HG02884 (cell line): ENCODE data around the gene TRIM44.
"Not testable (repeated sequence)": the region's sequence is repeated elsewhere in the genome, so short reads cannot be mapped to it uniquely, and the experiment has no call there.

Source experiments
- ATAC-seq: cut with Tn5 transposase; IDR thresholded peaks from one replicate; pipeline ENCODE4 v1.9.1; 2021; ENCODE audit warnings: mild to moderate bottlenecking, moderate library complexity; ENCODE audit not compliant: unreplicated experiment

TRIM44 gene

DNA sequence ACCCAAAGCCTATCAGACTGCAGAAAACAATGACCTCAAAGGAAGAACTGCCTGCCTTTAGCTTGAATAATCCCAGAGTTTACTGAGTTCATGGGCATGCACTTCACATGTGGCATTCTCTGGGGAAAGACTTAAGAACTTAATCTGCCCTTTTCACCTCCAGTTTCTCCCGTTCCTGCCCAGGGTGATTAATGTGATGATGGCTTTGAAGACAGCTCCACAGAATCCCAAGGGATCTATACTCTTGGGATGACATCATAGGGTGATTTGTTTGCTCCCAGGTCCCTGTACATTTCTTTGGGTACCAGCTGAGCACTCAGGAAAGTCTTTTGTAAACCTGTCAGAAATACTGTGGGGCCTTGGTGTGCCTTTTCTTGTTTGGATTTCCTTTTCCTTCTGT, 30.3 kb upstream of the TRIM44 start:
- ATAC-seq, result no peak

DNA sequence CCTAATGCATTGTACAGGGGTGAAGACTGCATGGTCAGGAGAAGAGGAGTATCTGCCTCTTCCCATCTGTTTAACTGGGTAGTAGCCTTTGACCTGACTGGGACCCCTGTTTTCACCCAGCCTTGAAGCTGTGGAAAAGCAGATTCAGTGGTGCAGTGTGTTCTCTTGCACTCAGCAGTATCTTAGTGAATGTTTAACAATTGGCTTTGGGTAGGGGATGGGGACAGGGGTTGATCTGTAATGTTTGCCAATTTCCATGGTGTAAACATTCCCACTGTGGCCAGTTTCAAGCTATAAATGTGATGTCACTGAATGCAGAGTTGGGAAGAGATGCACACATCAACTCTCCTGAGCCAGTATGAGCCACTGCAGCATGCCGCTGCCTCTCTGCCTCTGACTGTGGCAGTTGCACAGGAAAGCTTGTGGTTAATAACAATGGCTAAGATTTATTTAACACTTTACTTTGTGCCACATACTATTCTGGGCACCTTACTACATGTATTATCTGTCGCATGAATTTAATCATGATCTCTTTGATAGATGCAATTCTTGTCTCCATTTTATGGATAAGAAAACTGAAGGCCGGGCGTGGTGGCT, 28.6 kb upstream of the TRIM44 start:
- ATAC-seq, result no peak

DNA sequence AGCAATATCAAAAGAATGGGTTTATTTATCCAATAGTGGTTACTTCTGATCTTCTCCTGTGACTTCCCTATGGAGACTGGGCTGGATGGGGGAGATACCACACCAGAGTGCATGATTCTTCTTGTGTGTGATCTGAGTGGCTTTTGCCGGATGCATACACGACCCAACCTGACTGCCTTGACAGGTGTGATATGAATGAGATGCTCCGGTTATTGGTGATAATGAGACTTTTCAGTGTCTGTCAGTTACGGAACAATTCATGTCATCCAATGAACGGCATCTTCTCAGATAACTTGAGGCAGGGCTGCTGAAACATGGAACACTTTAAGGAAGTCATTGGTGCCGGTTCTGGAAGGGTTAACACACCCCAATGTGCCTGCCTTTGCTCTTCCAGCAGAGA, 26.6 kb upstream of the TRIM44 start:
- no peak for ATAC-seq

DNA sequence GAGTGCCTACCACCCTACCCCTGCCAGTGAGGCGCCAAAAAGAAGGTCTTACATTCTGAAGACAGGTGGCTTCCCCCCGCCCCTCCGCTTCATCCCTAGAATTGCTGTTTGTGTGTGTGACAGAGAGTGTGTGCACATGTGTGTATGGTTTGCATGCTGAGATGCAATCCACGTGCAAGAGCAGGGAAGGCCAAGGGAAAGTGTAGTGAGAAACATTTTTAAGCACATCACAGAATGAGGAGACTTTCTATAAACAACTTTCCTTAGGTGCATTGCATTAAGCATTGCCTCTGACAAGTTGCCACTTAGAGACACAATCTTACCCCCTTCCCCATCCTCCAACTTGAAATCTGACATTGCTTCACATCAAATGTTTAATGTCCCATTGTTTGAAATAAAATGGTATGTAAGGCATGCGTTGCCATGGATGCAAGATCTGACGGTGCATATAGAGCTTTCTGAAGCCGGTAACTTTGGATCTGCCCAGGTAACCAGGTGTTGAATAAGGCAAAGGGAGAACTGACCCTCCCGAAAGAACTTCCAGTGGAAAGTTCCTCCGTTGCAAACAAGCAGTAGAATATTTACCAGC, 22.9 kb upstream of the TRIM44 start:
- ATAC-seq, result no peak

DNA sequence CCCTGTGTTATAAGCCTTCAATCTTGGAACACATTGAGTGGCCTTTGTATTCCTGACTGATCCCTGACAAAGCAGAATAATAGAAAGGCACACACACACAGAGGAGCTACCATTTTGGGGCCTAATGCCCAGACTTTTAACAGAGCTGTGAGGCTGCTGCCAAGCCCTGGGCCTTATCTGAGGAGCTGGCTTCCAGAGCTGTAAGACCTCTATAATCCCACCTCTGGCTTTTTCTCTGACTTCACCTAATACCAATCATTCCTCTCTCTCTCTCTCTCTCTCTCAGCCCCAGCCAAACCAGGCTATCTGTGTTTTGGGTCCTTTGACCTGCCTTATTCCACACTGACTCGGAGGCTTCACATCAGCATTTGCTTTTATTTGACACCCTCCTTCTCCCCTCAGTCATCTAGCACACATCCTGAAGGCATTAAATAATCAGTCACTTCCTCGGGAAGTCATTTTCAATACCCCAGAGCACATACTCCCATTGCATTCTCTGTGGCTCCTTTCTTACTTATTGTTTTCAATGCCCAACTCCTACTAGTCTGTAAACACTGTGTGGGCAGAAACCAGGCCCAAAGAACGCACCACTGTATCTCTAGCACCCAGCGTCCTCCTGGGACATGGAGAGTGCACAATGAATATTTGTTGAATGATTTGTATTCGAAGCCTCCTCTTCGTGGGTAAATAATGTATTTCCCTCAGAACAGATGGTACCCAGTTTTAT, 21.2 kb upstream of the TRIM44 start:
- no peak for ATAC-seq

DNA sequence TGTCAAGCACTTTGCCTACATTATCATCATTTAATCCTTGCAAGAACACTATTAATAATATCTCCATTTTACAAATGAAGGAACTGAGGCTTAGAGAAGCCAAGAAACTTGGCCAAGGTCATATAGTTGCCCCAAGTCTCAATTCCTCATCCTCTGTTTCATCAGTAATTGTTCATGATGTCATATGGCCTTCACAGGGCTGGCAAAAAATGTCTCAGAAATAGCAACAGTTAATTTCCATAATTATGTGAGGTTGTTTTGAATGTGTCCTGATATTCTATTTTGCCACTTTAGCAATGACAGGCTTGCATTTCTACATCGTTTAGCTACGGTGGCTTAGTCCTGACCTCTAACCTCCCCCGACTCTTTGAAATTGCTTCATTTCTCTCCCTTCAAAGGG, 20.6 kb upstream of the TRIM44 start:
- ATAC-seq, result no peak

DNA sequence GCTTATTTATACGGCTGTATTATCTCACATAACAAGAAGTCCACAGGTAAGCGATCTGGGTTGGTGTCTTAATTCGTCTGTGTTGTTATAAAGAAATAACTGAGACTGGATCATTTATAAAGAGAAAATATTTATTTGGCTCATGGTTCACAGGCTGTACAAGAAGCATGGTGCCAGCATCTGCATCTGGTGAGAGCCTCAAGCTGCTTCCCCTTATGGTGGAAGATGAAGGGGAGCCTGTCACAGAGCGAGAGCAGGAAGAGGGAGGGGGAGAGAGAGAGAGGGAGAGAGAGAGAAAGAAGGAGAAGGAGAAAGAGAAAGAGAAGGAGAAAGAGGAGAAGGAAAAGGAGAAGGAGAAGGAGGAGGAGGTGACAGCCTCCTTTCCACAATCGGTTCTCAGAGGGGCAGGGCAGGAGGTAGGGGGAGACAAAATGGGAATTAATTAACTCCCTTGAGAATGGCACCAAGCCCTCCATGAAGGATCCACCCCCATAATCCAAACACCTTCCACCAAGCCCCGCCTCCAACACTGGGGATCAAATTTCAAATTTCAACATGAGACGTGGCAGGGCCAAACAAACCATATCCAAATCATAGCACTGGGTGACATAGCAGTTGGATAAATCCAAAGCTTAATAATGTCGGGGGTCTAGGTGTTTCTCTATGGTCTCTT, 15.0 kb upstream of the TRIM44 start:
- no peak for ATAC-seq

DNA sequence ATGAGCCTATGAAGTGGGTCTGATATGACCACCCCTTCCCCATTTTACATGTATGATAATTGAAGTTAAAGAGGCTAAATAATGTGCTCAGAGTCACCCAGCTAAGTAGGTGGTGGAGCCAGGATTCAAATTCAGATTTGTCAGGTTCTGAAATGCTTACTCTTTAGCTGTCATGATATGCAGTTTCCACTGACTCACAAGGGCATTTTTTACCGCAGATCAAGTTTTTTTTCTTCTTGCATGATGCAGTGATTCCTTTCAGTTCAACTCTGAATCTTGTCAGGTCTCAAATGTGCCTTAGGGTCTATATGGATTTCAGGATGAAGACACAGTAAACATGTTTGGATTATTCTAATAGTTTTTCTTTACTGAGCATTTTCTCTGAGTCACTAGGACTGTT, 12.6 kb upstream of the TRIM44 start:
- no peak for ATAC-seq

DNA sequence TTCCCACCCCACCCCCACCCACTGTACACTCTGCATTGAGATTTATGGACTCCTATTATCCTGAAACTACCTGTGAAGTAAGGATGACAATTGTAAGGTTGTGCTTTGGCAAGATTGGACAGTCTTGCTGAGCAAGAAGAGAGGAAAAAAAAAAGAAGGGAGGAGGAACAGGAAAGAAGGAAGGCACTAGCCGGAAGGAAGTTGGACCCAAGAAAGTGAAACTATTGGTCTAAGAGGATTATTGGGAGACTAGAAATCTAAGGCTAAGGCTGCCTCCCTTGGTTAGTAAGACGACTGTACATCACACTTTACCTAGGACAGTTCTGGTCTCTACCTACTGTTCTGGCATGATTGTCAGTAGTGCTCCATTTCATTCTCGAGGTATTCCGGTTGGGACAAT, 12.1 kb upstream of the TRIM44 start:
- ATAC-seq, result no peak

DNA sequence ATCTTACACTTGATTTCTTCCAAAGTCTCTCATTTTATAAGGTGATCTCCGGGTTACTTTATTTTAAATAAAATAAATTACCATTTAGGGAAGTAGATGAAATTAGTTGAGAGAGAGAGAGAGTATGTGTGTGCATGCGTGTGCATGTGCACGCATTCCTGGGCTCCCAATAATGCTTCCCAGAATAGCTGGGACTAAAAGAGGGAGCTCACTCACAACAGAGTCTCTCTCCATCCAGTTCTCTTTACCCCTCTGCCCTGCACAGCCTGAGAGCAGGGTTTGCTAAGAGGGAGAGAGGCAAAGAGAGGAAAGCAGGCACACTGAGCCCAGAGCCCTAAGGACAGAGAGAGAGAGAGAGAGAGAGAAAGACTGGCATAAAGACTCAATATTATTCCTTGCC, 11.3 kb upstream of the TRIM44 start:
- ATAC-seq, result no peak

DNA sequence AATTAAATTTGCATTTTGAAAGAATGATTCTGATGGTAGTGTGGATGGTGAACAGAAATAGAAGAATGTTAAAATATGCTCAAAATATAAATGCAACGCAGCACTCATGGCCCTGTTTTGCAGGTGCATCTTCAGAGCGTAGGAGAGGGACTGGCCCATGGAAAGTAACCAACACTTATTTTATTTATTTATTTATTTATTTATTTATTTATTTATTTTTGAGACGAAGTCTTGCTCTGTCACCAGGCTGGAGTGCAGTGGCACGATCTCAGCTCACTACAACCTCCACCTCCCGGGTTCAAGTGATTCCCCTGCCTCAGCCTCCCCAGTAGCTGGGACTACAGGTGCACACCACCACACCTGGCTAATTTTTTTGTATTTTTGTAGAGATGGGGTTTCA, 9.8 kb upstream of the TRIM44 start:
- ATAC-seq, result not testable (repeated sequence)

DNA sequence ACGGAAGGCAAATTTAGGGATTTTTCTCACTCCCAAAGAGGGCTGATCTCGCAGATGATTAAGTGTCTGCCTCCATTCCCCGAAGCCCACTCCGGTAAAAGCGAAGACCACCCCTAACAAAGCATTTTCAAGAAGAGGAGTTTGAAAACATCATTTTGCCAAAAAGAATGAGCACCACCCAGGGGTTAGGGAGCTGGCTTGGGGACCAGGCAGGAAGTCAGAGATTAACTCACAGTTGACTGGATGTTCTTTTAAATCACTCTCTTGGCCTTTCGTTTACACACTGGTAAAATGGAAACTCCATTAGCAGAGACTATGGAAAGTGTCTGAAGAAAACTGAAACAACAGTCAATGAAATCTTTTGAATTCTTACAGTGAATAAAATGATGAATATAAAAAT, 7.9 kb upstream of the TRIM44 start:
- ATAC-seq, result no peak

DNA sequence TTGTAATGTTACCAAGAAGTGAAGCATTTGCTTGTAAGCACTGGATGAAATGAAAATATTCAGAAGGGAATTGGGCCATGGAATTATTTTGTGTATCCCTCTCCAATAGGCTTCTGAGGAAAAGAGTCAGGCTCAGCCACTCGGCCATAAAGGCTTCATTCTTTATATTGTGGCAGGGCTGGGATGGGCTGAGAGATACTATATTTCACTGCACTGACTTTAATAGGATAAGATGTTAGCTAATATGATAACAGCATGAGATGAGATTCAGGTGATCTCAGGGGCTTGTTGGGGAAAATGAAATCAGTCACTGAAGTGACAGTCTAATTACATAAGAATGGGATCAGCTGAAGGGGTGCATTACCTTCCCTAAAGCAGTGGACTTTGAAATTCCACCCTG, 7.3 kb upstream of the TRIM44 start:
- ATAC-seq, result no peak

DNA sequence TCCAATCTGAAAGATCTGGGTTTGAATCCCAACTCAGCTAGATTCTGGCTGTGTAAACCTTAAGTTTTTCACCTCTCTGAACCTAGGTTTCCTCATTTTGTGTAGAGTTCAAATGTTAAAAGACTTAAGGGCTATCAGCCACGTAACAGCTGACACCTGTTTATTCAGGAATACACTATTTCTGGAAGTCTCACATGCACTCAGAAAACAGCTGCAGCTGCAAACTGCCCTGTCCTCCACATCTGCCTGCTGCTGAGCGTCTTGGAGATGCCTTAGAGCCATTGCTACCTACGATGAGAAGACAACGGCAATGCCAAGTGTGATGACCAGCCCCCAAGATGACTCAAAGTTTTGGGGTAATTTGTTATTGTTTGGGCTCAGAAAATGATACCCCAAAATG, 6.7 kb upstream of the TRIM44 start:
- ATAC-seq, result no peak

DNA sequence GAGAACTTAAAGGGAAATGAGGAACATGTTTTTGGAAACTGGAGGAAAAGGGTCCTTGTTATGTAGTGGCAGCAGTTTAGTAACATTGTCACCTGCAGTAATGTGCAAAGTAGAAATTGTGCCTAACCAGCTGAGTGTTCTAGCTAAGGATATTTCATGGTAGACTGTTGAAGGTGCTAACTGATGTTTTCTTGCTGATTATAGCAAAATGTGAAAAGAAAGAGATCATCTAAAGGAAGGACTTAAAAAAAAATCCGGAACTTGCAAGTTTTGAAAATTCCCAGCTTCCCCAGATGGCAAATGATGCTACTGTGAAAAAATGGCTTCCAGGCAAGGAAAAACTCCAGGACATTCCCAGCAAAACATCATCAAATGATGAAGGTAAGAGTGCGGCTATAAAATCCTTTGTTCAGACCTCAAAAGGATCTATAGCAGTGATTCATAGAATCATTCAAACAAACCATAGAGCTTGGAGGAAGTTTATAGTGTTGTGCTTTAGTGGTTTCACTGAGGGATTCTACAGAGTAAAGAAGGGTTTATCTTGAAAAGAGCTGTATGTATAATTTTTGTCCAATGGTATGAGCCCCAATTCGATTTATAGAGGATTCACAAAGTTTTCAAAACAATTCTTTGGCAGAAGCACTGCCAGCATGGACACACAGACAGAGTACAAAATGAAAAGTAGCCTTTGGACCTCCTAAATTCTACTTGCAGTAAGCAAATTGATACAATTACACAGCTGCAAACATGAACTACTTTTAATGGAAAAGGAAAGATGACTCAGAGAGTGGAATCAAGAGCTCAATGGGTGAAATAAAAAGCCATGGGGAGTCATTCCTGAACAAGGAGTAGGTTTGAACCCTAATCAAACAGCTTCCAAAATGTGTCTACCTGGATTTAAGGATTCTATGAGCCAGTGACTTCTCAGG, 4.3 kb upstream of the TRIM44 start:
- no peak for ATAC-seq

DNA sequence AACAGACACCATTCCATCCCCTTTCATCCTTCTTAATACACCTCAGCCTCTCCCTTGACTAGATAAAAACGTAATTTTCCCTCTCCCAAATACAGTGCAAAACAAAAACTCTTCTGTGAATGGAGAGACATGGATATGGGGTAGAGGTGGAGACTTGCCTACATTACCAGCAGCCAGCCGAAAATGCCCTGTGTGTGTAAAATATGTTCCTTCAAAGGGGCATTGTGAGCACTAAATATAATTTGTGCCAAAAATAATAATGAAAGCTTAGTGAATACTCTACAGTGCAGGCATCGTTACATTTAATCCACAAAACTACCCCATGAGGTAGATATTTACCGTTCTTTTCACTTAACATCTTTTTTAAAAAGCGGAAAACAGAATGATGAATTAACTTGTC, 1.0 kb upstream of the TRIM44 start:
- ATAC-seq, result no peak

DNA sequence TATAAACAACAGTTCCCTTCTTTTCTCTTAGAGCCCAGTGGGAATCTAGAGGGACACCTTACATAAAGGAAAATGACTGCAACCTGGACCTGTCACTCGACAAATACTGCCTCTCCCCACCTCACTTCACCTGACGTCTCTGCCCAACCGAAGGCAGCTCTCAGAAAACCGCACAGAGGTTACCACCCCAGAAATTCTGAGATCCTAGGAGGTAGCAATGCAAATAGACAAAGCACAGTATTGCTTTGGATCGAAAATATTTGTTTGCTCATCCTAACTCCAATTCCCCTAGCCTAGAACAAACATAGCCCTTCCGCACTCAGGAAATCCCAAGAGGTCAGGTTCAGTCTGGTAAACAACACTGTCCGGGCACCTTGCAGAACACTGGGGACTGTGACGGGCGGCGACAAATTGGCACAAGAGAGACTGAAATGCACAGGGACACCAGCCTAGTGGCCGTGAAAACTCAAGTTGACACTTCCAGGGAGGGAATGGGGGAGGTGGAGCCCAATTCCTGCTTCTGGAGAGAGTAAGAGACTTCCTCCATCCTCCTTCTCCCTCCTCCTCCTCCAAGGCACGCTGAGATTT, 420 bp upstream of the TRIM44 start:
- ATAC-seq, result peak; percentile 37

DNA sequence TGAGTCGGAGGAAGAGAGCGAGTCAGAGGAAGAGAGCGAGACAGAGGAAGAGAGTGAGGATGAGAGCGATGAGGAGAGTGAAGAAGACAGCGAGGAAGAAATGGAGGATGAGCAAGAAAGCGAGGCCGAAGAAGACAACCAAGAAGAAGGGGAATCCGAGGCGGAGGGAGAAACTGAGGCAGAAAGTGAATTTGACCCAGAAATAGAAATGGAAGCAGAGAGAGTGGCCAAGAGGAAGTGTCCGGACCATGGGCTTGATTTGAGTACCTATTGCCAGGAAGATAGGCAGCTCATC, 780 bp downstream of the TRIM44 start:
- no peak for ATAC-seq

DNA sequence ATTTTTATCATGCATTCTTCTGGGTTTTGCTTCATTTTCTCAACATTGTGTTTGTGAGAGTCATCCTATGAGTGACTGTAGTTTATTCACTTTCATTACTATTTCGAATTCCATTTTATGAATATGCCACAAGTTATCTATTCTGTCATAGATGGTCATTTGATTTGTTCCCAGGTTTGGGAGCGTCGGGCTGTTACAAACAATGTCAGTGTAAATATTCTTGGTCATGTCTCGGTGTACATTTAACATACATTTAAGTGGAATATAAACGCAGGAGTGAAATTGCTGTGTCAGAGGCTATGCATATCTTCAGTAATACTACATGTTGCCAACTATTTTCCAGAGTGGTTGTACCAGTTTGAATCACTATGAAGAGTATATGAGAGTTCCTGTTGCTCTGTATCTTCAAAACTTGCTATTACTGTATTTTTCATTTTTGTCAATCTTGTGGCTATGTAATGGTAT, 2.4 kb downstream of the TRIM44 start:
- ATAC-seq, result no peak

DNA sequence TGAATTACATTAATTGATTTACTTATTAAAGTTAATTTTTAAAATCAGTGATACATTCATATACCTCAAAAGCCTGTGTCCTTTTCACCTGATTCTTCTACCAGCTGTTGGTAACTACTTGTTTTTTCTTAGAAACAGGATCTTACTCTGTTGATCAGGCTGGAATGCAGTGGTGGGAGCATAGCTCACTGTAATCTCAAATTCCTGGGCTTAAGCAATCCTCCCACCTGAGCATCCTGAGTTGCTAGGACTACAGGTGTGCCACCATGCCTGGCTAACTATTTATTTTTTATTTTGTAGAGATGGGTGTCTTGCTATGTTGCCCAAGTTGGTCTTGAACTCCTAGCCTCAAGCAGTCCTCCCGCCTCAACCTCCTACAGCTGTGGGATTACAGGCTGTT, 4.7 kb downstream of the TRIM44 start:
- ATAC-seq, result no peak

DNA sequence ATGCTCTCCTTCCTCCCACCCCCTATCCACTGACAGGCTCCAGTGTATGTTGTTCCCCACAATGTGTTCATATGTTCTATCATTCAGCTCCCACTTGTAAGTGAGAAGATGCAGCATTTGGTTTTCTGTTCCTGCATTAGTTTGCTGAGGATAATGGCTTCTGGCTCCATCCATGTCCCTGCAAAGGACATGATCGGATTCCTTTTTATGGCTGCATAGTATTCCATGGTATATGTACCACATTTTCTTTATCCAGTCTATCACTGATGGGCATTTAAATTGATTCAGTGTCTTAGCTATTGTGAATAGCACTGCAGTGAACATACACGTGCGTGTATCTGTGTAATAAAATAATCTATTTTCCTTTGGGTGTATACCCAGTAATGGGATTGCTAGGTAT, 5.8 kb downstream of the TRIM44 start:
- not testable (repeated sequence) for ATAC-seq
